ENCODE data around the gene OR56B1.

DNA sequence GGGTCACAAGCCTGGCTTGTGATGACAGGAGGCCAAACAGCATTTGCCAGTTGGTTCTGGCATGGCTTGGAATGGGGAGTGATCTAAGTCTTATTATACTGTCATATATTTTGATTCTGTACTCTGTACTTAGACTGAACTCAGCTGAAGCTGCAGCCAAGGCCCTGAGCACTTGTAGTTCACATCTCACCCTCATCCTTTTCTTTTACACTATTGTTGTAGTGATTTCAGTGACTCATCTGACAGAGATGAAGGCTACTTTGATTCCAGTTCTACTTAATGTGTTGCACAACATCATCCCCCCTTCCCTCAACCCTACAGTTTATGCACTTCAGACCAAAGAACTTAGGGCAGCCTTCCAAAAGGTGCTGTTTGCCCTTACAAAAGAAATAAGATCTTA lies 843 bp downstream of the OR56B1 start:
- TF ChIP-seq CBX2 (IDR thresholded peaks at IDR 0.05; ENCODE audit: borderline replicate concordance, low read depth) (no peak), PHF8 (IDR thresholded peaks at IDR 0.05; ENCODE audit: borderline replicate concordance, low read depth) (no peak), POLR2A (IDR thresholded peaks at IDR 0.05; ENCODE audit: low read length) (no peak)
- TF ChIP-seq, protein P1, sequence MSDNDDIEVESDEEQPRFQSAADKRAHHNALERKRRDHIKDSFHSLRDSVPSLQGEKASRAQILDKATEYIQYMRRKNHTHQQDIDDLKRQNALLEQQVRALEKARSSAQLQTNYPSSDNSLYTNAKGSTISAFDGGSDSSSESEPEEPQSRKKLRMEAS (IDR thresholded peaks at IDR 0.05) = no peak
- TF ChIP-seq, protein P2, sequence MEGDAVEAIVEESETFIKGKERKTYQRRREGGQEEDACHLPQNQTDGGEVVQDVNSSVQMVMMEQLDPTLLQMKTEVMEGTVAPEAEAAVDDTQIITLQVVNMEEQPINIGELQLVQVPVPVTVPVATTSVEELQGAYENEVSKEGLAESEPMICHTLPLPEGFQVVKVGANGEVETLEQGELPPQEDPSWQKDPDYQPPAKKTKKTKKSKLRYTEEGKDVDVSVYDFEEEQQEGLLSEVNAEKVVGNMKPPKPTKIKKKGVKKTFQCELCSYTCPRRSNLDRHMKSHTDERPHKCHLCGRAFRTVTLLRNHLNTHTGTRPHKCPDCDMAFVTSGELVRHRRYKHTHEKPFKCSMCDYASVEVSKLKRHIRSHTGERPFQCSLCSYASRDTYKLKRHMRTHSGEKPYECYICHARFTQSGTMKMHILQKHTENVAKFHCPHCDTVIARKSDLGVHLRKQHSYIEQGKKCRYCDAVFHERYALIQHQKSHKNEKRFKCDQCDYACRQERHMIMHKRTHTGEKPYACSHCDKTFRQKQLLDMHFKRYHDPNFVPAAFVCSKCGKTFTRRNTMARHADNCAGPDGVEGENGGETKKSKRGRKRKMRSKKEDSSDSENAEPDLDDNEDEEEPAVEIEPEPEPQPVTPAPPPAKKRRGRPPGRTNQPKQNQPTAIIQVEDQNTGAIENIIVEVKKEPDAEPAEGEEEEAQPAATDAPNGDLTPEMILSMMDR (IDR thresholded peaks at IDR 0.05) = no peak
- TF ChIP-seq, protein P3, sequence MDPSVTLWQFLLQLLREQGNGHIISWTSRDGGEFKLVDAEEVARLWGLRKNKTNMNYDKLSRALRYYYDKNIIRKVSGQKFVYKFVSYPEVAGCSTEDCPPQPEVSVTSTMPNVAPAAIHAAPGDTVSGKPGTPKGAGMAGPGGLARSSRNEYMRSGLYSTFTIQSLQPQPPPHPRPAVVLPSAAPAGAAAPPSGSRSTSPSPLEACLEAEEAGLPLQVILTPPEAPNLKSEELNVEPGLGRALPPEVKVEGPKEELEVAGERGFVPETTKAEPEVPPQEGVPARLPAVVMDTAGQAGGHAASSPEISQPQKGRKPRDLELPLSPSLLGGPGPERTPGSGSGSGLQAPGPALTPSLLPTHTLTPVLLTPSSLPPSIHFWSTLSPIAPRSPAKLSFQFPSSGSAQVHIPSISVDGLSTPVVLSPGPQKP (IDR thresholded peaks at IDR 0.05; ENCODE audit: low read depth, low read length) = no peak
